ENCODE measurements around the gene RAPGEF4.

Gene RAPGEF4

GRCh38 chr2:172860336-172860707, 124.7 kb downstream of the RAPGEF4 start:
- no peak for DNase-seq (ENCODE audit: low read depth, low spot score)

DNA sequence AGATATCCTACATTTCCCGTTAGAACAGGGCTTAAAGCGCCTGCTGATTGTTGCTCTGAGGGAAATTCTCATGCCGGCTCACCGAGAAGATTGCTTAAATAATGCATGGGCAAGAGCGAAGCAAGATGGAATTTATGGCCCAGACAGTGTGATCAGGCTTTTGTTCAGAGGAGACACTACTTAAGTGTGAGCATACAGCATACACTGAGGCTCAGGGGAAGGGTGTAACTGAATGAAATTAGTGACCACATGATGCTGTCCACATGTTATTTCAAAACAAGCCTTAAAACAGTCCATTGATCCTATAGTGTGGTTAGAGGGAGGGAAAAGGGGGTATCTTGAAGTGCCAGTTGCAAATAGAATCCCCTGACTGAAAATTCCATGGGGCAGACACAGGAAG, 125.5 kb downstream of the RAPGEF4 start:
- DNase-seq (ENCODE audit: low read depth, low spot score) = no peak

DNA sequence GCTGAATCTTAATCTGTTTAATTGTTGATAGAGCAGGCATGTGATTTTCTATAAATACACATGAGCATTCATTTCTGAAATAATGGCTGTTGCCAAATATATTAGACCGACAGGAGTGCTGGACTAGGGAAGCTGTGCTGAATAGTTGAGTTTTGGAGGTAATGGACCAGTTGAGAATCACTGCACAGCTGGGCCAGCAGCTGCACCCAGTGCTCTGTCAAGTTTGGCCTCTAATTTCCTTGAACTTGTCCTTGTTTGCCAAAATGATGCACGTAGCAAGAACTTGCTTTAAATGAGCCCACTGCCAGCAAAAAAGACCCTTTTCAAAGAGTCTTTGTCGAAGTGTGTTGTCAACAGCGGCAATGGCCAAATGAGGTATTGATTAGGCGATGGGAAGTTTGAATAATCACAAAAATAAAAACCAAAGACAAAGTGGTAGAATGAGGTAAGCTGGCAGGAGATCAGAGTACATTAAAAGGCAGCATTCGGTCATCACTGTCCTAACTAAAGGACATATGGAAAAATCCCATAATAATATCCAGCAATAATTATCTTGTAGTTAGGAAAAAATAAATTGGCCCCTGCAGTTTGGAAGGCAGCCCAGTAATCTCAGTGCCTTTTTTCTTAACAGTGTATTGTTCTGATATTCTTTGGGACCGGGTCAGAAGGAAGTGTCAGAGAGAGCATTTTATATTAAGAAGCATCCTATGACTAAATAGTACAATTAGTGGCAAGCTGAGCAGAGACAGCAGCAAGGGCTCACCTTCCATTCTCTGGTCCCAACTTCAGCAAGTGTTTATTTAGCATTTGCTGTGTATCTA, 126.2 kb downstream of the RAPGEF4 start:
- DNase-seq (ENCODE audit: low read depth, low spot score) = no peak

GRCh38 chr2:172863341-172863740, 127.7 kb downstream of the RAPGEF4 start:
- DNase-seq (ENCODE audit: low read depth, low spot score) = no peak

DNA sequence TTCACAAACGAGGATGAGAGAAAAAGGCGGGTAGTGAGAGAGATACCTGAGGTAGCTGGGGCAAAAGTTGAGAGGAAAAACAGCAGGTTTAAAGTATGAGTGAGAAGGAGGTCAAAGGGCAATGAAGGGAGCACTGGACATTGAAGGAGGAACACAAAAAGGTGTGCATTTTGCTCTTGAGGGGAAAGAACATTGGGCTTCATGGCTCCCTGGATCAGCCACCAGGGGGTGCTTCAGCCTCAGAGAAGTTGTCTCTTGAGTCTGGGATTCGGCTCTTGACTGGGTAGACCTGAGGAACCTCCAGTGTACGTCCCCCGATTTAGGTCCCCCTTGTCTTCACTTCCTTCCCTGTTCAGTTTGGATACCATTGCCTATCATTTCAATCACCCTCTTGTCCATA, 128.5 kb downstream of the RAPGEF4 start:
- DNase-seq (ENCODE audit: low read depth, low spot score) = no peak

GRCh38 chr2:172865422-172865821, 129.8 kb downstream of the RAPGEF4 start:
- DNase-seq (ENCODE audit: low read depth, low spot score) = no peak

DNA sequence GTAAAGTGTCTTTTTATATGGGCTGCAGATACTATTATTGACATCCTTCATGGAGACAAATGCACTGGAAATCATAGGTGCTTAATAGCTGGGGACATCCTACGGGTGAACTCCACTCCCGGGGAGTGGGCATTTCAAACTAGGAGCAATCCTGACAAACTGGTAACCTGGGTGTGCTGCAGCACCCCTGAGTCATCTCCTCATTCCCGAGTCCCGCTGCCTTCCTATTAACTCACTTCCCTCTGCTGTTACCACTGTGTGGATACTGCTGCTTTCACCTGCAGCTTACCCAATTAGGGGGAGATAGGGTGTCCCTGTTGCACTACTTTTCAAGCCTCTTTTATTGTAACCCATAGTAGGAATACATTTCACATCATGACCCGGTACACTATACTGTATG, 134.2 kb downstream of the RAPGEF4 start:
- DNase-seq (ENCODE audit: low read depth, low spot score) = no peak

DNA sequence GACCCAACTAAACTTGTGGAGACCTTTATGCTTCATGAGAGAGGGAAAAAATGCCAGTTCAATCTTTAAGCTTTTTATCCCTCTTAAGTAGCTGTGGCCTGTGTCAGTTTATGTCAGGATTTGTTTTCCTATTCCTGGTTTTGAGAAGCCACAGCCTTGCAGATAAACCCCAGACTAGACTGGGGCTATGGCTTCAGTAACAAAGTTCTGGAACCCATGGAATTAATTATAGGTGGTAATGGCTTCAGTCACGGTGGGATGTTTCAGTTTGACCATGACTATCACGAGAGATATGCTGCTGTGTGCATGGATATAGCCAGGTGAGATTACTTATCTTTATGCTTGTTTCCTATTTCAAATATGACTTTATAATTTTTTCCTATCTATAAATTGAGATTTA, 134.8 kb downstream of the RAPGEF4 start:
- DNase-seq (ENCODE audit: low read depth, low spot score) = no peak

DNA sequence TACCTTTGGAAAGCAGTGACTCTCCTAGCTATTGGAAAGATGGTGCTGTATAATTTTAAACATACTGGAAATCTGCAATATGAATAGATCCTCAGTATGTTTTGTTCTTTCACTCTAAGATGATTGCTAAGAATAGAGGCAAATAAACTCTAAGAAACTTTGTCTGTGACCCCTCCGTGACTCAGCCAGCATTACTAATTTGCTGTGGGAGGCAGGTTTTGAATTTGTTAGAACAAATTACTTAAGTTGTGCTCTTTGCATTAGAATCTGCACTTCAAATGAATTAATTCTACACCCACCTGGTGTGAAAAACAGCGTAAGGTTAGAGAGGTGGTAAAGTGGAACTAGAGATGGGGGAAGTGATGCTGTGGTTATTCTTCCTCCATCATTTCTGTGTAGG, 142.2 kb downstream of the RAPGEF4 start:
- no peak for DNase-seq (ENCODE audit: low read depth, low spot score)

DNA sequence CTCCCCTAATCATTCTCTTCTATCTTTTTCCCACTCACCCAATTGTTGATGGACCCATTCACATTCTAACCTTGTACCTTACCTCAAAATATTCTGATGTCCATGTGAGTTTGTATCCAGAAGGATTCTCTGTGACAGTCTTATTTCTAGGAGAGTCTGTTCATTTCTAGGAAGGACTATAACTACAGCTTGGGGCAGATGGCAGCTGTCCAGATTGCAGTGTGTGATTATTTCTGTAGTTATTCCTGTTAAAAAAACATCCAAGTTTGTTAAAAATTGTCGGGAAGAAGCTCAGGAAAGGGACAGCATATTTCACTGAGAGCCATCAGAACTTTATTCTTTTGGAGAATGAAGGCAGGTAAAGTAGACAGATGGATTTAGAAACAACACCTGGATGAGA, 142.6 kb downstream of the RAPGEF4 start:
- no peak for DNase-seq (ENCODE audit: low read depth, low spot score)

DNA sequence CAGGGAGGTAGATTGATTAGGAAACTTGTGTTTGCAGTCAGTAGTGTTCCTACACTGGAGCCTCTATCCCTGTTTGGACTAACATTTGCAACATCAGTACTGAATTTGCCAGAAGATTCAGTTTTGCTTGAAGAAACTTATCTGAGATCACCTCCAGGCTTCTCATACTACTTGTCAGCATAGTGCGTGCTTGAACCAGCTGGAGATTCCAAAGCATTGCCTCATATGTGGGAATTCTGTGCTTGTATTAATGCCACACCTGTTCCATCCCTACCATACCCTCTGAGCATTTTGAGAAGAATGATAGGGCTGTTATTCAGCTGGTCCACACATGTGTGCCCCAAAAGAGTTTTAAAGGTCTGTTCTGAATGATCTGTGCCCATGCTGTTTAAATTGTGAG, 148.7 kb downstream of the RAPGEF4 start:
- no peak for DNase-seq (ENCODE audit: low read depth, low spot score)

GRCh38 chr2:172885996-172886395, 150.4 kb downstream of the RAPGEF4 start:
- no peak for DNase-seq (ENCODE audit: low read depth, low spot score)

GRCh38 chr2:172887280-172887679, 151.6 kb downstream of the RAPGEF4 start:
- DNase-seq (ENCODE audit: low read depth, low spot score) = no peak

GRCh38 chr2:172888714-172889669, 153.3 kb downstream of the RAPGEF4 start:
- DNase-seq (ENCODE audit: low read depth, low spot score) = no peak

DNA sequence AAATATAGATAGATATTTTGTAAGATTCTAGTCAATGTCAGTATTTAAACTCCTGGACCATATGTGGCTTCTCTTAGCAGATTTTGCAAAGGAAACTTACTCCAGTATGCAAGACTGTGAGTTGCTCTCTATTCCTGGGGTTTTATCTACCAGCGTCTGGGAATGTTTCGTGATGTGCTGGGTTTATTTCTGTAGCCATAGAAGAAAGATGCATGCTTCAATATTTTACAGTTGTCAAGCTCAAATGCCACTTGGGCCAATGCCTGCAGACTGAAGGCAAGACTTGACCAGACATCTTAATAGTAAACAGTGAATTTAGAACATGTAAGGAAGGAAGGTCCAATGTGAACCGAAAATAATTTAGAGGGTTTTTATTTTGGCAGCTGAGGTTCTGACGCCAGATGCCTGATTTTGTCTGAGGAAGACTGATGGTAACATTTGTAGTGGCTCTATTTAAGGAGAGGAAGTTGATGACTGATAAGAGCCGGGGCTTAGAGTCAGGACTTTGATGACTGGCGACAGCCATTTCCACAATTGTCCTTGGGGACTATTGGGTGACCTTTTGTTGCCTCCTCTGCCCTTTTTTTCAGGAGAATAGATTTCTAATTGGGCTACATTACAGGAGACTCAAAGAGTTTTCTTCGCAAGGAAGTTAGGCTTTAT, 154.3 kb downstream of the RAPGEF4 start:
- no peak for DNase-seq (ENCODE audit: low read depth, low spot score)

DNA sequence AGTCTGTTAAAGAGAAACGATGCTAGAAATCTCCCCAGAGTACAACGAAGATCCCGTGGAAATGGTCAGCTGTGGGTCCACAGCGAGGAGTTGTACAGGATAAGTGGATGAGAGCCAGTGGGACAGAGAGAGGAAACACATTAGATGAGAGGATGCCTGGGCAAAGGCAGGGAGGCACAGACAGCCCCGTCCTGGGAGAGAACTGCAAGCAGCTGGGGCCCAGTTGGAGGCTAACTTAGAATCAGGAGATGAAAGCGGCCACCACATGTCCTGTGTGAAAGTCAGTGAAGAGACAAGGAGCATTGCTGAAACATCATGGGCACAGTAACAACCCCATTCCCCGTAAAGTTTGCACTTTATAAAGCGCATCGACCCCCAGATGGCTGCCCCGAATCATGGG, 157.5 kb downstream of the RAPGEF4 start:
- DNase-seq (ENCODE audit: low read depth, low spot score) = no peak

DNA sequence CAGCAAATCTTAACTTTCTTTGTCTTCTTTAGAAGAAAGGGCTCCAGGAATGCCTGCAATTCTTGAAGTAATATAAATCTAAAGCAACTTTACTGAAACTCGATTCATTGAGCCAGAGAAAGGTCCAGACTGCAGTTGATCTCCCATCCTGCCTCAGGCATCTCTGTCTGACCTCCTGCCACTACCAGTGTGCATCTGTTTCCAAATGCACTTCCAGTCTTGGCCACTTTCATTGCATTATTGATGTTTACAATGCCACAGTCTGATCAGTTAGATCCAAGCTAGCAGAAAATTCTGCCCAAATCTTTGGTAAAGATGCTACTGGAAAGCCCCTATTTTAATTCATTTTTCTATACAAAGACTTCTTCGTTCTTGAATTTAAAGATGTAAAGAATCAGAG, 158.0 kb downstream of the RAPGEF4 start:
- DNase-seq (ENCODE audit: low read depth, low spot score) = no peak

DNA sequence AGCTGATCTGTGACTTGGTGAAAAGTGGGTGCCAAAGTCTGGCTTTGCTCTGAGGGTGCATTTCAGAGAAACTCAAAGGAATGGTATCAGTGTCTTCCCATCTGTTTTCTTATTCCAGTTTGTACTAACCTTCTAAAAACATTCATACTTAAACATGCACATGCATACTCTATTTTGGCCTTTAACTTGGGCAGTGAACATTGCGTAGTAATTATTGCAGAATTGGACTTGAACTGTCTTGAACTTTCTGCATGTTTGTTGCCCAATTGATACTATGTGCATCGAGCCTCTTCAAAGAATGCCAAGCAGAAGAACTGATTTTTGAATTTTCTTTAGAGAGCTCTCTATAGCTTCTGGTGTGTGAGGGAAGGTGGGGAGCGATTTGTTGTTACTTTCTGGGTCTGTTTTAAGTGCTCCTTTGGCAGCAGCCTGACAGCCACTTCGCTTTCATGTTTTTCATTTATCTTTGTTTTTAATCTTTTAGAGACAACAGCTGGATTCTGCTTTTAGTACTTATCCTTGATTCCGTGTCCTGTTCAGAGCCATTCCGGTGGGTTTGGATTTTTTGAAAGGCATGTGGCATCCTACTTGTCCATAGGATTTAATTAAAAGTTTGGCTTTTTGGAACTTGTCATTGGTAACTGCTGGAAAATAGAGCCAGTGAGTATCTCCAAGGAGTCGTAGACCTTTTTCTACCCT, 159.2 kb downstream of the RAPGEF4 start:
- no peak for DNase-seq (ENCODE audit: low read depth, low spot score)

- no peak for DNase-seq (ENCODE audit: low read depth, low spot score)
Measured at GRCh38 chr2:172896661-172897081, 161.0 kb downstream of the RAPGEF4 start.

- DNase-seq (ENCODE audit: low read depth, low spot score) = no peak
Measured at GRCh38 chr2:172900871-172901270, 165.2 kb downstream of the RAPGEF4 start.

GRCh38 chr2:172901913-172902312, 166.3 kb downstream of the RAPGEF4 start:
- no peak for DNase-seq (ENCODE audit: low read depth, low spot score)

GRCh38 chr2:172904236-172904635, 168.6 kb downstream of the RAPGEF4 start:
- DNase-seq (ENCODE audit: low read depth, low spot score) = no peak
